MM.1S (cell line): Measurements from ENCODE around the gene OR2D2.

ENCODE experiments used
- DNase-seq: peaks from one replicate; pipeline ENCODE4 v3.0.0-alpha.2; 2015
- H2AFZ ChIP-seq: fragments of 300-600 bp; sonication (generic); 2 replicates; pipeline ENCODE4 v1.6.0; 2016; ENCODE audit warnings: antibody characterized with exemption, low read length
- H3F3A ChIP-seq: fragments of 300-600 bp; sonication (generic); 2 replicates; pipeline ENCODE4 v1.6.1; 2016; ENCODE audit warnings: mild to moderate bottlenecking, antibody characterized with exemption, low read length, moderate library complexity, mixed read lengths; ENCODE audit not compliant: insufficient read depth
- H3K27ac ChIP-seq: fragments of 300-600 bp; sonication (generic); 2 replicates; pipeline ENCODE4 v1.5.1; 2016; ENCODE audit warnings: mild to moderate bottlenecking, low read length
- H3K27me3 ChIP-seq: fragments of 300-600 bp; sonication (generic); replicated peaks from 2 replicates; pipeline ENCODE4 v1.6.0; 2016; ENCODE audit warnings: low read length; ENCODE audit not compliant: insufficient read depth
- H3K36me3 ChIP-seq: fragments of 300-600 bp; sonication (generic); replicated peaks from 2 replicates; pipeline ENCODE4 v1.6.1; 2016; ENCODE audit warnings: mild to moderate bottlenecking, low read length, mixed read lengths; ENCODE audit not compliant: insufficient read depth
- H3K4me1 ChIP-seq: fragments of 300-600 bp; sonication (generic); 2 replicates; pipeline ENCODE4 v1.6.1; 2016; ENCODE audit warnings: low read length, mixed read lengths
- H3K4me2 ChIP-seq: fragments of 300-600 bp; sonication (generic); 2 replicates; pipeline ENCODE4 v1.6.0; 2016; ENCODE audit warnings: low read depth, low read length
- H3K4me3 ChIP-seq: fragments of 300-600 bp; sonication (generic); 2 replicates; pipeline ENCODE4 v1.5.1; 2016; ENCODE audit warnings: low read length, mixed read lengths
- H3K79me2 ChIP-seq: fragments of 300-600 bp; sonication (generic); 2 replicates; pipeline ENCODE4 v1.6.1; 2016; ENCODE audit warnings: mixed run types, low read length, mixed read lengths
- H3K9ac ChIP-seq: fragments of 300-600 bp; sonication (generic); 2 replicates; pipeline ENCODE4 v1.6.1; 2016; ENCODE audit warnings: low read length, mixed read lengths
- H3K9me2 ChIP-seq: fragments of 300-600 bp; sonication (generic); replicated peaks from 2 replicates; pipeline ENCODE4 v1.6.1; 2016; ENCODE audit warnings: mild to moderate bottlenecking, low read length, mixed read lengths; ENCODE audit not compliant: insufficient read depth
- H3K9me3 ChIP-seq: fragments of 300-600 bp; sonication (generic); replicated peaks from 2 replicates; pipeline ENCODE4 v1.6.1; 2016; ENCODE audit warnings: mild to moderate bottlenecking, low read length, mixed read lengths; ENCODE audit not compliant: insufficient read depth
- H4K20me1 ChIP-seq: fragments of 300-600 bp; sonication (generic); 2 replicates; pipeline ENCODE4 v1.6.1; 2016; ENCODE audit warnings: mild to moderate bottlenecking, low read length, moderate library complexity, mixed read lengths; ENCODE audit not compliant: insufficient read depth
- CTCF ChIP-seq: fragments of 300-600 bp; sonication (generic); IDR thresholded peaks from 2 replicates; pipeline ENCODE4 v1.5.1; 2016; ENCODE audit warnings: antibody characterized with exemption, low read length, mixed read lengths
- EZH2 ChIP-seq: fragments of 300-600 bp; sonication (generic); optimal IDR thresholded peaks from 2 replicates; pipeline ENCODE3; 2017; ENCODE audit warnings: low read depth, mild to moderate bottlenecking, antibody characterized with exemption, low read length, mixed read lengths
- EZH2phosphoT487 ChIP-seq: fragments of 300-600 bp; sonication (generic); IDR thresholded peaks from 2 replicates; pipeline ENCODE4 v1.6.1; 2018; ENCODE audit warnings: antibody characterized with exemption, low read length

OR2D2 gene

GRCh38 chr11:6844356-6844755 is 47.9 kb downstream of the OR2D2 start:
- H3K27ac ChIP-seq, result no peak overlapping the region
- H3K9me3 ChIP-seq, result no peaks in the 10 kb centered on the region
- H2AFZ ChIP-seq, result no peak overlapping the region
- no peak for TF ChIP-seq EZH2
- TF ChIP-seq EZH2phosphoT487, result no peak
- no peak for TF ChIP-seq CTCF
- no peaks in the 10 kb centered on the region for H3F3A ChIP-seq
- no peak overlapping the region for H3K9ac ChIP-seq
- no peaks in the 10 kb centered on the region for H3K27me3 ChIP-seq
- H3K4me1 ChIP-seq, result no peaks in the 10 kb centered on the region
- DNase-seq, result no peak
- no peaks in the 10 kb centered on the region; the same call in 1 of the 2 replicates for H3K9me2 ChIP-seq
- no peak overlapping the region for H3K4me2 ChIP-seq
- no peak overlapping the region for H3K4me3 ChIP-seq
- no peaks in the 10 kb centered on the region for H4K20me1 ChIP-seq
- H3K36me3 ChIP-seq, result no peaks in the 10 kb centered on the region
- H3K79me2 ChIP-seq, result no peaks in the 10 kb centered on the region

GRCh38 chr11:6843670-6844069 is 48.6 kb downstream of the OR2D2 start:
- no peaks in the 10 kb centered on the region for H3K36me3 ChIP-seq
- no peak overlapping the region for H3K4me2 ChIP-seq

GRCh38 chr11:6841694-6842093 is 50.6 kb downstream of the OR2D2 start:
- no peaks in the 10 kb centered on the region for H3K4me1 ChIP-seq
- H3F3A ChIP-seq, result no peaks in the 10 kb centered on the region
- no peaks in the 10 kb centered on the region; the same call in 1 of the 2 replicates for H3K9me2 ChIP-seq
- H3K9ac ChIP-seq, result no peak overlapping the region
- H3K27ac ChIP-seq, result no peak overlapping the region
- peak overlapping the region; percentile 1; the same call in 1 of the 2 replicates for H3K4me2 ChIP-seq
- no peaks in the 10 kb centered on the region for H3K9me3 ChIP-seq
- H4K20me1 ChIP-seq, result no peaks in the 10 kb centered on the region
- H3K27me3 ChIP-seq, result no peaks in the 10 kb centered on the region
- H3K79me2 ChIP-seq, result no peaks in the 10 kb centered on the region
- no peak overlapping the region for H2AFZ ChIP-seq
- no peak overlapping the region for H3K4me3 ChIP-seq
- no peak for TF ChIP-seq CTCF
- no peak for TF ChIP-seq EZH2phosphoT487
- no peak for TF ChIP-seq EZH2
- no peaks in the 10 kb centered on the region for H3K36me3 ChIP-seq
- DNase-seq, result no peak

More at GRCh38 chr11:6843670-6844069, 48.6 kb downstream of the OR2D2 start:
- Histone ChIP-seq H3F3A (no peaks in the 10 kb centered on the region), H3K9ac (no peak overlapping the region), H3K9me2 (no peaks in the 10 kb centered on the region; the same call in 1 of the 2 replicates), H3K4me1 (no peaks in the 10 kb centered on the region), H3K79me2 (no peaks in the 10 kb centered on the region), H3K27ac (no peak overlapping the region), H3K27me3 (no peaks in the 10 kb centered on the region), H3K4me3 (no peak overlapping the region), H2AFZ (no peak overlapping the region), H3K9me3 (no peaks in the 10 kb centered on the region), H4K20me1 (no peaks in the 10 kb centered on the region)
- no peak for TF ChIP-seq CTCF
- TF ChIP-seq EZH2, result no peak
- no peak for TF ChIP-seq EZH2phosphoT487
- no peak for DNase-seq
